Aorta (tissue), 5 donors: ENCODE measurements around the gene MICALL1. TPM values are rescaled to one million over a fixed set of nuclear protein-coding genes. Genes with fewer than 3 reads are reported as not detected.
"Not testable (repeated sequence)": the region's sequence is repeated elsewhere in the genome, so short reads cannot be mapped to it uniquely, and the experiment has no call there.

ENCODE experiments used
- ATAC-seq: fragments of 200-7000 bp; cut with Tn5 transposase; one replicate; pipeline ENCODE4 v1.9.1; 2022; ENCODE audit warnings: moderate library complexity; ENCODE audit not compliant: low FRiP score
- DNase-seq, 2 donors: peaks; one replicate each; pipeline ENCODE4 v3.0.0-alpha.2; 2020
- H3K27ac ChIP-seq, 2 donors: one replicate each; pipeline ENCODE4 v1.5.1; 2013; ENCODE audit warnings: low read length in 2 of 2, mild to moderate bottlenecking in 2 of 2, moderate library complexity in 2 of 2, control low read depth in 1 of 2, inconsistent platforms in 1 of 2, low read depth in 1 of 2
- H3K27me3 ChIP-seq, 2 donors: one replicate each; pipeline ENCODE4 v1.6.1; 2013; ENCODE audit warnings: control low read depth in 1 of 2, low read length in 1 of 2, mild to moderate bottlenecking in 1 of 2, moderate library complexity in 1 of 2; ENCODE audit not compliant: insufficient read depth in 2 of 2, control insufficient read depth in 1 of 2
- H3K36me3 ChIP-seq, 2 donors: one replicate each; pipeline ENCODE4 v1.6.1; 2013; ENCODE audit warnings: control low read depth in 1 of 2, low read length in 1 of 2, mild to moderate bottlenecking in 1 of 2; ENCODE audit not compliant: insufficient read depth in 2 of 2, control insufficient read depth in 1 of 2
- H3K4me1 ChIP-seq, 2 donors: one replicate each; pipeline ENCODE4 v1.6.1; 2013; ENCODE audit warnings: low read length in 2 of 2, control low read depth in 1 of 2, mild to moderate bottlenecking in 1 of 2, moderate library complexity in 1 of 2; ENCODE audit not compliant: insufficient read depth in 2 of 2, control insufficient read depth in 1 of 2
- H3K4me3 ChIP-seq, 2 donors: one replicate each; pipeline ENCODE4 v1.5.1; 2013; ENCODE audit warnings: low read length in 2 of 2, control low read depth in 1 of 2, mild to moderate bottlenecking in 1 of 2
- H3K9me3 ChIP-seq: one replicate; pipeline ENCODE4 v1.6.1; 2013; ENCODE audit warnings: mild to moderate bottlenecking, low read length; ENCODE audit not compliant: control insufficient read depth
- WGBS, 2 donors: extraction: QIAGEN DNeasy Blood & Tissue Kit; methylation state at CpG; one replicate each; pipeline ENCODE4 v1.1.7; 2013; 5-methylcytosine and 5-hydroxymethylcytosine counted together
- intact Hi-C, 2 donors: fragments of 100-400 bp; cut with DNase I; formaldehyde crosslinking; loops; one replicate each; pipeline versions ENCODE4 v1.14.2 to v1.15.0; 2022
- polyA plus RNA-seq, 2 donors: library from polyadenylated mRNA; stranded (reverse); fragments of 200-250 nt; gene quantifications; one replicate each; pipeline ENCODE4 v1.2.3, GENCODE V29; 2013
- total RNA-seq, 2 donors: library from RNA; stranded (reverse); fragmentation: NEBNext Ultra II Directional; extraction: Animal tissue kit (Norgen Biotek cat#: 25700); gene quantifications; one replicate each; pipeline ENCODE4 v1.2.1, GENCODE V29; 2021
- donor health status: healthy with polysubstance abuse.
- donor health status: Bipolar disorder and iron deficiency.
- donor health status: DM: no; HTN: no; CAD: no.
- donor health status: DM: no; HTN: no; CAD: no.
- donor health status: DM: yes; HTN: yes; CAD: no.

Gene MICALL1
- total and polyA plus RNA-seq, 4 donors: 7.0 to 39.3 (median 18.5) TPM

- H3K4me3 ChIP-seq, DNase-seq, H3K27me3 ChIP-seq, intact Hi-C loops, H3K4me1 ChIP-seq, H3K27ac ChIP-seq, H3K9me3 ChIP-seq, ATAC-seq, H3K36me3 ChIP-seq: not testable (repeated sequence)
- WGBS, 2 donors: 87 to 89% methylated on average over 15 of the region's 15 CpGs
These were observed 49.8 kb downstream of the MICALL1 start for GRCh38 chr22:37955825-37956397.

GRCh38 chr22:37957232-37957631, 51.1 kb downstream of the MICALL1 start:
- ATAC-seq (no peak), DNase-seq (no peak)
- no peaks in the 10 kb centered on the region for H3K9me3 ChIP-seq
- H3K36me3 ChIP-seq: peaks cover 0 to 9% of the 10 kb centered on the region in 2 donors
- no peaks in the 10 kb centered on the region for H3K27me3 ChIP-seq
- WGBS, 2 donors: 85 to 86% methylated on average over 4 of the region's 4 CpGs
- H3K27ac ChIP-seq: no peak overlapping the region
- H3K4me3 ChIP-seq: no peak overlapping the region
- H3K4me1 ChIP-seq: peaks cover 0 to 2% of the 10 kb centered on the region in 2 donors
- intact Hi-C loops: no loop called here

- ATAC-seq (no peak), DNase-seq (no peak)
- Histone ChIP-seq H3K27ac (no peak overlapping the region), H3K27me3 (no peaks in the 10 kb centered on the region), H3K9me3 (no peaks in the 10 kb centered on the region), H3K36me3 (peaks cover 0 to 11% of the 10 kb centered on the region in 2 donors), H3K4me1 (peaks cover 0 to 2% of the 10 kb centered on the region in 2 donors), H3K4me3 (no peak overlapping the region)
- WGBS, 2 donors: 97 to 98% methylated on average over 18 of the region's 18 CpGs
- intact Hi-C loops: no loop called here
These were observed 53.2 kb downstream of the MICALL1 start for GRCh38 chr22:37959231-37959825.

GRCh38 chr22:37961062-37961461, 55.0 kb downstream of the MICALL1 start:
- Histone ChIP-seq H3K4me3 (no peak overlapping the region), H3K27me3 (no peaks in the 10 kb centered on the region), H3K36me3 (peaks cover 0 to 11% of the 10 kb centered on the region in 2 donors), H3K9me3 (no peaks in the 10 kb centered on the region), H3K27ac (no peak overlapping the region), H3K4me1 (no peaks in the 10 kb centered on the region)
- ATAC-seq (no peak), DNase-seq (no peak)
- intact Hi-C loops: no loop called here
- WGBS, 2 donors: 96% methylated on average over 4 of the region's 4 CpGs

- 62 to 65% methylated on average over 9 of the region's 9 CpGs for WGBS, 2 donors
- DNase-seq: no peak
- intact Hi-C loops: loop anchor here (1.0 to 2.0 kb wide), 2 partner anchors 149 kb away; no protein-coding TSS in a partner anchor
- Histone ChIP-seq H3K27ac (no peak overlapping the region), H3K4me3 (no peak overlapping the region), H3K27me3 (no peaks in the 10 kb centered on the region), H3K36me3 (peaks cover 0 to 5% of the 10 kb centered on the region in 2 donors), H3K9me3 (no peaks in the 10 kb centered on the region), H3K4me1 (no peaks in the 10 kb centered on the region)
- no peak for ATAC-seq
These were observed 60.0 kb downstream of the MICALL1 start for GRCh38 chr22:37965940-37966664.

GRCh38 chr22:37967147-37967546, 61.0 kb downstream of the MICALL1 start:
- WGBS, 2 donors: 76 to 93% methylated on average over 1 of the region's 1 CpG
- H3K36me3 ChIP-seq: peaks cover 0 to 4% of the 10 kb centered on the region in 2 donors

GRCh38 chr22:37967637-37968451, 61.7 kb downstream of the MICALL1 start:
- no peak for ATAC-seq
- 84% methylated on average over 14 of the region's 14 CpGs for WGBS, 2 donors
- Histone ChIP-seq H3K36me3 (peaks cover 0 to 1% of the 10 kb centered on the region in 2 donors), H3K4me1 (no peaks in the 10 kb centered on the region), H3K27ac (no peak overlapping the region), H3K27me3 (no peaks in the 10 kb centered on the region), H3K4me3 (no peak overlapping the region), H3K9me3 (no peaks in the 10 kb centered on the region)
- DNase-seq: no peak
- intact Hi-C loops: no loop called here

More at GRCh38 chr22:37967147-37967546, 61.0 kb downstream of the MICALL1 start:
- no peaks in the 10 kb centered on the region for H3K4me1 ChIP-seq
- DNase-seq (no peak), ATAC-seq (no peak)
- H3K4me3 ChIP-seq: no peak overlapping the region
- intact Hi-C loops: no loop called here
- no peaks in the 10 kb centered on the region for H3K27me3 ChIP-seq
- no peaks in the 10 kb centered on the region for H3K9me3 ChIP-seq
- H3K27ac ChIP-seq: no peak overlapping the region

GRCh38 chr22:37968452-37969251, 62.6 kb downstream of the MICALL1 start:
- H3K27ac ChIP-seq: no peak overlapping the region
- DNase-seq (no peak), ATAC-seq (no peak)
- H3K4me1 ChIP-seq: no peaks in the 10 kb centered on the region
- H3K9me3 ChIP-seq: no peaks in the 10 kb centered on the region
- H3K27me3 ChIP-seq: no peaks in the 10 kb centered on the region
- intact Hi-C loops: no loop called here
- WGBS, 2 donors: 93 to 95% methylated on average over 5 of the region's 5 CpGs
- peaks cover 0 to 1% of the 10 kb centered on the region in 2 donors for H3K36me3 ChIP-seq
- no peak overlapping the region for H3K4me3 ChIP-seq
